Measurements from ENCODE around the gene SYNDIG1.

- TF ChIP-seq CTCF (IDR thresholded peaks at IDR 0.05) (no peak), POLR2A (IDR thresholded peaks at IDR 0.05) (no peak), EP300 (IDR thresholded peaks at IDR 0.05) (no peak)
Observed at GRCh38 chr20:24668384-24668702, 198.9 kb downstream of the SYNDIG1 start.

All from tibial nerve (tissue), 4 donors.